ENCODE measurements around the gene SNCA.

Gene SNCA

GRCh38 chr4:89836897-89837384, at the start of gene SNCA:
SNCA (minus strand) TSS chr4:89837161; CDS start chr4:89835667, 1,494 bp downstream.
- DNase-seq: peak; percentile 58

- DNase-seq: no peak
Observed at GRCh38 chr4:89879215-89879614, 42.3 kb upstream of the SNCA start.

- DNase-seq: no peak
Observed at GRCh38 chr4:89878611-89879010, 41.6 kb upstream of the SNCA start.

GRCh38 chr4:89876548-89876947, 39.6 kb upstream of the SNCA start:
- no peak for DNase-seq

- DNase-seq: no peak
Observed at GRCh38 chr4:89871211-89871610, 34.2 kb upstream of the SNCA start.

GRCh38 chr4:89868999-89869589, 32.1 kb upstream of the SNCA start:
- DNase-seq: no peak

- no peak for DNase-seq
Observed at GRCh38 chr4:89868276-89868675, 31.3 kb upstream of the SNCA start.

GRCh38 chr4:89863533-89863932, 26.6 kb upstream of the SNCA start:
- DNase-seq: no peak

- DNase-seq: no peak
Observed at GRCh38 chr4:89860971-89861370, 24.0 kb upstream of the SNCA start.

GRCh38 chr4:89855236-89855635, 18.3 kb upstream of the SNCA start:
- DNase-seq: no peak

- DNase-seq: no peak
Observed at GRCh38 chr4:89847571-89848325, 10.8 kb upstream of the SNCA start.

- no peak for DNase-seq
Observed at GRCh38 chr4:89839558-89839957, 2.6 kb upstream of the SNCA start.

- no peak for DNase-seq
Observed at GRCh38 chr4:89837993-89838390, 1.0 kb upstream of the SNCA start.

GRCh38 chr4:89837385-89837992, 528 bp upstream of the SNCA start:
- DNase-seq: peak; percentile 56

GRCh38 chr4:89836031-89836745, 773 bp downstream of the SNCA start:
- no peak for DNase-seq

GRCh38 chr4:89835413-89835812, 1.5 kb downstream of the SNCA start:
- no peak for DNase-seq

GRCh38 chr4:89834486-89835209, 2.3 kb downstream of the SNCA start:
- no peak for DNase-seq

- no peak for DNase-seq
Observed at GRCh38 chr4:89829470-89830138, 7.4 kb downstream of the SNCA start.

GRCh38 chr4:89823416-89823815, 13.5 kb downstream of the SNCA start:
- DNase-seq: peak; percentile 41

- DNase-seq: no peak
Observed at GRCh38 chr4:89821612-89822011, 15.3 kb downstream of the SNCA start.

- no peak for DNase-seq
Observed at GRCh38 chr4:89820010-89820409, 17.0 kb downstream of the SNCA start.

- DNase-seq: peak; percentile 1
Observed at GRCh38 chr4:89814362-89814761, 22.6 kb downstream of the SNCA start.
